HepG2 (cell line): ENCODE measurements around the gene VPS25. TPM values are rescaled to one million over a fixed set of nuclear protein-coding genes. Genes with fewer than 3 reads are reported as not detected.

Experiments used
- BHLHE40 ChIP-seq: IDR thresholded peaks from 2 replicates; pipeline ENCODE4 v1.6.1; 2011; ENCODE audit warnings: low read length, improper control_type of control experiment
- EZH2 ChIP-seq: conservative IDR thresholded peaks from 2 replicates; pipeline ENCODE4 v1.6.1; 2012; ENCODE audit warnings: mild to moderate bottlenecking, low read depth, low read length, moderate library complexity
- FOXO1 ChIP-seq: sonication (generic); formaldehyde crosslinking; IDR thresholded peaks from 2 replicates; pipeline ENCODE4 v1.4.0; 2020; ENCODE audit warnings: missing genetic modification reagents
- MED8 ChIP-seq: sonication (generic); formaldehyde crosslinking; IDR thresholded peaks from 2 replicates; pipeline ENCODE4 v1.8.1; 2023; ENCODE audit warnings: mild to moderate bottlenecking, missing genetic modification reagents; ENCODE audit not compliant: insufficient replicate concordance
- MEIS1 ChIP-seq: sonication (generic); formaldehyde crosslinking; IDR thresholded peaks from 2 replicates; pipeline ENCODE4 v1.9.0; 2021; ENCODE audit warnings: mild to moderate bottlenecking, missing genetic modification reagents, moderate library complexity, borderline replicate concordance
- NFAT5 ChIP-seq: sonication (generic); formaldehyde crosslinking; IDR thresholded peaks from 2 replicates; pipeline ENCODE4 v1.4.0; 2020; ENCODE audit warnings: missing genetic modification reagents
- SMYD3 ChIP-seq: sonication (generic); formaldehyde crosslinking; IDR thresholded peaks from 2 replicates; pipeline ENCODE4 v1.8.1; 2023; ENCODE audit warnings: mild to moderate bottlenecking, missing genetic modification reagents
- SOX13 ChIP-seq, 3 experiments: fragments of 450-650 bp in 1 of 3; sonication (generic) in 1 of 3; formaldehyde crosslinking in 1 of 3; IDR thresholded peaks in 2 of 3; conservative IDR thresholded peaks in 1 of 3; 2 replicates each; pipeline versions ENCODE4 v1.5.0 to v1.6.1; 2016 to 2020; ENCODE audit warnings: antibody characterized with exemption in 1 of 3, mild to moderate bottlenecking in 1 of 3, missing compliant biosample characterization in 1 of 3, missing genetic modification reagents in 1 of 3, moderate library complexity in 1 of 3
- SP4 ChIP-seq: sonication (generic); formaldehyde crosslinking; IDR thresholded peaks from 2 replicates; pipeline ENCODE4 v1.8.1; 2023; ENCODE audit warnings: mild to moderate bottlenecking, missing genetic modification reagents
- TBP ChIP-seq: sonication (generic); formaldehyde crosslinking; IDR thresholded peaks from 2 replicates; pipeline ENCODE4 v1.5.0; 2020; ENCODE audit warnings: missing genetic modification reagents
- TOPORS ChIP-seq: sonication (generic); formaldehyde crosslinking; IDR thresholded peaks from 2 replicates; pipeline ENCODE4 v1.8.0; 2023; ENCODE audit warnings: mild to moderate bottlenecking, missing genetic modification reagents
- TRIM24 ChIP-seq: sonication (generic); formaldehyde crosslinking; IDR thresholded peaks from 2 replicates; pipeline ENCODE4 v1.8.0; 2022; ENCODE audit warnings: mild to moderate bottlenecking, missing genetic modification reagents
- ZNF121 ChIP-seq: sonication (generic); formaldehyde crosslinking; IDR thresholded peaks from 2 replicates; pipeline ENCODE4 v1.5.0; 2020; ENCODE audit warnings: mild to moderate bottlenecking, missing genetic modification reagents
- ZNF451 ChIP-seq: sonication (generic); formaldehyde crosslinking; IDR thresholded peaks from 2 replicates; pipeline ENCODE4 v1.5.0; 2020; ENCODE audit warnings: mild to moderate bottlenecking, missing genetic modification reagents
- polyA plus RNA-seq, 8 experiments: library from polyadenylated mRNA; depleted of rRNA in 3 of 8; stranded (reverse) in 7 of 8; unstranded in 1 of 8; fragments of >200 nt; fragmentation: Illumina TruSeq in 4 of 8; extraction: Trizol in 4 of 8; gene quantifications; 2 replicates each; pipeline versions ENCODE4 v1.2.1 to v1.2.3, GENCODE V29; 2011 to 2016; ENCODE audit warnings: low read depth in 4 of 8, missing spikeins in 1 of 8, mixed read lengths in 1 of 8; ENCODE audit not compliant: insufficient read depth in 1 of 8
- total RNA-seq, 5 experiments: library from RNA; depleted of rRNA; stranded (reverse); fragments of >200 nt; fragmentation: Illumina TruSeq; extraction: Trizol; gene quantifications; 2 replicates each; pipeline ENCODE4 v1.2.3, GENCODE V29; 2016; ENCODE audit warnings: low read depth in 1 of 5
- TF ChIP-seq, protein P1 (sequence below): sonication (generic); formaldehyde crosslinking; IDR thresholded peaks from 2 replicates; pipeline ENCODE4 v1.5.0; 2020; ENCODE audit warnings: mild to moderate bottlenecking, missing genetic modification reagents, borderline replicate concordance
- TF ChIP-seq, protein P2 (sequence below): fragments of 450-650 bp; IDR thresholded peaks from 2 replicates; pipeline ENCODE4 v1.6.1; 2016
- TF ChIP-seq, protein P3 (sequence below): sonication (generic); formaldehyde crosslinking; IDR thresholded peaks from 2 replicates; pipeline ENCODE4 v1.5.0; 2020; ENCODE audit warnings: missing genetic modification reagents

The VPS25 gene
- total and polyA plus RNA-seq, 2 of the 13 experiments (the other 11 are each of a cell fraction or from before 2014, with no cell fraction given): 161 to 249 TPM

DNA sequence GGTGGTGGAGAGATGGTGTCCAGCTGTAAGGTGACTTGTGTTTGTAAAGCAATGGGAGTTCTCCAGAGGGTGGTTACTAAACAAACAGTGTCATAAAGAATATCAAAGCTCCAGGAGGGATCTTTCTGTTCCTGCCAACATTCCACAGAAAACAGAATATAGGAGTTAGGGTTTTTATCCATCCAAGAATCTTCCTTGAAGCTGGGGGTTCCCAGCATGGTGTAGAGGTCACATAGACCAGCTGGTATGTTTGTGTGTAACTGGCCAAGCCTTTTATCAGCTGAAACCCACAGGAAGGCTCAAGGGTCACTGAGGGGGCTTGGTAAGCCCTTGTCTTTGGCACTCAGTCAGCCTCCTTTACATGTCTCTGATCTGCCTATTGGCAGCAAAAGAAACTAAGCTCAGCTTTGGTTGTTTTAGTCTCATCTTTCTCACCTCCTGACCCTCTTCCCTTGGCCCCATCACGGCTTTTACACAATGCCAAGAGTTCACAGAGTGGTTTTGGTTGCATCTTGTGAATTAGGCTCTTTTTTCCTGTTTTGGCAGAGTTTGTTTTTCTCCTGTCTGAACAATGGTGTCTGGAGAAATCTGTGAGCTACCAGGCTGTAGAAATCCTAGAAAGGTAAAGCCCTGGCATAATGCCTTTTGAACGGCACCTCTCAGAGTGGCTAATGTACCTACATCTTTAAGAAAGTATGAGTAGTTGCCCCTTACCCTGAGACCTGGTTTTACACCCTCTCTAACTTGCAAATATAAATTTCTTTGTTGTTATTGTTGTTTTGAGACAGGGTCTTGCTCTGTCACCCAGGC, 30.0 kb downstream of the VPS25 start (continued):
- TF ChIP-seq, protein P1, sequence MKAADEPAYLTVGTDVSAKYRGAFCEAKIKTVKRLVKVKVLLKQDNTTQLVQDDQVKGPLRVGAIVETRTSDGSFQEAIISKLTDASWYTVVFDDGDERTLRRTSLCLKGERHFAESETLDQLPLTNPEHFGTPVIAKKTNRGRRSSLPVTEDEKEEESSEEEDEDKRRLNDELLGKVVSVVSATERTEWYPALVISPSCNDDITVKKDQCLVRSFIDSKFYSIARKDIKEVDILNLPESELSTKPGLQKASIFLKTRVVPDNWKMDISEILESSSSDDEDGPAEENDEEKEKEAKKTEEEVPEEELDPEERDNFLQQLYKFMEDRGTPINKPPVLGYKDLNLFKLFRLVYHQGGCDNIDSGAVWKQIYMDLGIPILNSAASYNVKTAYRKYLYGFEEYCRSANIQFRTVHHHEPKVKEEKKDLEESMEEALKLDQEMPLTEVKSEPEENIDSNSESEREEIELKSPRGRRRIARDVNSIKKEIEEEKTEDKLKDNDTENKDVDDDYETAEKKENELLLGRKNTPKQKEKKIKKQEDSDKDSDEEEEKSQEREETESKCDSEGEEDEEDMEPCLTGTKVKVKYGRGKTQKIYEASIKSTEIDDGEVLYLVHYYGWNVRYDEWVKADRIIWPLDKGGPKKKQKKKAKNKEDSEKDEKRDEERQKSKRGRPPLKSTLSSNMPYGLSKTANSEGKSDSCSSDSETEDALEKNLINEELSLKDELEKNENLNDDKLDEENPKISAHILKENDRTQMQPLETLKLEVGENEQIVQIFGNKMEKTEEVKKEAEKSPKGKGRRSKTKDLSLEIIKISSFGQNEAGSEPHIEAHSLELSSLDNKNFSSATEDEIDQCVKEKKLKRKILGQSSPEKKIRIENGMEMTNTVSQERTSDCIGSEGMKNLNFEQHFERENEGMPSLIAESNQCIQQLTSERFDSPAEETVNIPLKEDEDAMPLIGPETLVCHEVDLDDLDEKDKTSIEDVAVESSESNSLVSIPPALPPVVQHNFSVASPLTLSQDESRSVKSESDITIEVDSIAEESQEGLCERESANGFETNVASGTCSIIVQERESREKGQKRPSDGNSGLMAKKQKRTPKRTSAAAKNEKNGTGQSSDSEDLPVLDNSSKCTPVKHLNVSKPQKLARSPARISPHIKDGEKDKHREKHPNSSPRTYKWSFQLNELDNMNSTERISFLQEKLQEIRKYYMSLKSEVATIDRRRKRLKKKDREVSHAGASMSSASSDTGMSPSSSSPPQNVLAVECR (CRISPR knock-in tag): no peak; the same call in 1 of the 2 replicates
- no peak for TF ChIP-seq TOPORS
- TF ChIP-seq SMYD3 (CRISPR knock-in tag): no peak
- TF ChIP-seq MED8 (CRISPR knock-in tag): no peak
- no peak for TF ChIP-seq MEIS1 (CRISPR knock-in tag)
- TF ChIP-seq BHLHE40: no peak
- TF ChIP-seq NFAT5 (CRISPR knock-in tag): no peak
- TF ChIP-seq ZNF121: no peak
- TF ChIP-seq SOX13 (IDR thresholded peaks at IDR 0.05): no peak
- TF ChIP-seq SOX13 (CRISPR knock-in tag; conservative IDR thresholded peaks at IDR 0.05 in 1 of 2, IDR thresholded peaks at IDR 0.05 in 1 of 2): peak in 1 of 2 experiments; percentile 67; a peak in 1 of 4 replicates
- TF ChIP-seq ZNF451 (CRISPR knock-in tag): no peak
- no peak for TF ChIP-seq TRIM24 (CRISPR knock-in tag)
- TF ChIP-seq TBP (CRISPR knock-in tag): no peak
- no peak for TF ChIP-seq EZH2
- TF ChIP-seq, protein P2, sequence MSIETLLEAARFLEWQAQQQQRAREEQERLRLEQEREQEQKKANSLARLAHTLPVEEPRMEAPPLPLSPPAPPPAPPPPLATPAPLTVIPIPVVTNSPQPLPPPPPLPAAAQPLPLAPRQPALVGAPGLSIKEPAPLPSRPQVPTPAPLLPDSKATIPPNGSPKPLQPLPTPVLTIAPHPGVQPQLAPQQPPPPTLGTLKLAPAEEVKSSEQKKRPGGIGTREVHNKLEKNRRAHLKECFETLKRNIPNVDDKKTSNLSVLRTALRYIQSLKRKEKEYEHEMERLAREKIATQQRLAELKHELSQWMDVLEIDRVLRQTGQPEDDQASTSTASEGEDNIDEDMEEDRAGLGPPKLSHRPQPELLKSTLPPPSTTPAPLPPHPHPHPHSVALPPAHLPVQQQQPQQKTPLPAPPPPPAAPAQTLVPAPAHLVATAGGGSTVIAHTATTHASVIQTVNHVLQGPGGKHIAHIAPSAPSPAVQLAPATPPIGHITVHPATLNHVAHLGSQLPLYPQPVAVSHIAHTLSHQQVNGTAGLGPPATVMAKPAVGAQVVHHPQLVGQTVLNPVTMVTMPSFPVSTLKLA: no peak
- TF ChIP-seq, protein P3, sequence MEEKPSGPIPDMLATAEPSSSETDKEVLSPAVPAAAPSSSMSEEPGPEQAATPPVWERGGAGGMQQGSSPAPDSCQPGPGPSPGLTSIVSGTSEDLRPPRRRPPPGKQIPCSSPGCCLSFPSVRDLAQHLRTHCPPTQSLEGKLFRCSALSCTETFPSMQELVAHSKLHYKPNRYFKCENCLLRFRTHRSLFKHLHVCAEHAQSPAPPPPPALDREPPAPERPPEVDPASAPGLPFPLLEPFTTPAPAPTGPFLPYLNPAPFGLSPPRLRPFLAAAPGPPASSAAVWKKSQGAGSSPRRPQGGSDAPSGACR (CRISPR knock-in tag): 0 out of 2 replicates have a peak, but pooled peaks have one; percentile 3
- peak; percentile 36; the same call in 1 of the 2 replicates for TF ChIP-seq FOXO1 (CRISPR knock-in tag)
- no peak for TF ChIP-seq SP4 (CRISPR knock-in tag)
